PC-3 (cell line): Measurements from ENCODE around the gene P2RX1. TPM values are rescaled to one million over a fixed set of nuclear protein-coding genes. Genes with fewer than 3 reads are reported as not detected.

Experiments used
- ATAC-seq: fragments of 200-7000 bp; cut with Tn5 transposase; 2 replicates; pipeline ENCODE4 v1.9.1; 2020; ENCODE audit warnings: mild to moderate bottlenecking, moderate library complexity
- BruUV-seq: library from RNA; stranded (reverse); fragments of 400-500 nt; replicated peaks from 2 replicates; lab custom pipeline; 2021; lab: Mats Ljungman, UMichigan
- CTCF ChIA-PET: fragments of 300-600 bp; sonication (Branson Sonifier 250); formaldehyde crosslinking; loops from one replicate; lab custom pipeline; 2022; ENCODE audit warnings: antibody characterized with exemption; lab: Charles Lee
- POLR2A ChIA-PET: fragments of 300-600 bp; sonication (Branson Sonifier 250); formaldehyde crosslinking; loops from one replicate; lab custom pipeline; 2022; ENCODE audit warnings: antibody characterized with exemption; ENCODE audit not compliant: unreplicated experiment; lab: Charles Lee
- DNase-seq: peaks from one replicate; pipeline ENCODE4 v3.0.0-alpha.2; 2015
- H2AFZ ChIP-seq: fragments of 300-600 bp; sonication (generic); 2 replicates; pipeline ENCODE4 v1.6.0; 2016; ENCODE audit warnings: antibody characterized with exemption, low read length
- H3F3A ChIP-seq: fragments of 300-600 bp; sonication (generic); one replicate; pipeline ENCODE4 v1.6.0; 2017; ENCODE audit warnings: antibody characterized with exemption, low read length, control low read depth, mild to moderate bottlenecking; ENCODE audit not compliant: unreplicated experiment
- H3K27ac ChIP-seq: fragments of 300-600 bp; sonication (generic); 2 replicates; pipeline ENCODE4 v1.5.1; 2016; ENCODE audit warnings: mild to moderate bottlenecking, low read length
- H3K27me3 ChIP-seq: fragments of 300-600 bp; sonication (generic); 2 replicates; pipeline ENCODE4 v1.6.1; 2016; ENCODE audit warnings: low read length, mixed read lengths
- H3K36me3 ChIP-seq: fragments of 300-600 bp; sonication (generic); 2 replicates; pipeline ENCODE4 v1.6.1; 2016; ENCODE audit warnings: low read depth, mixed run types, low read length, mixed read lengths
- H3K4me1 ChIP-seq: fragments of 300-600 bp; sonication (generic); 2 replicates; pipeline ENCODE4 v1.5.1; 2016; ENCODE audit warnings: low read length; ENCODE audit not compliant: insufficient read depth
- H3K4me2 ChIP-seq: fragments of 300-600 bp; sonication (generic); 2 replicates; pipeline ENCODE4 v1.6.0; 2016; ENCODE audit warnings: low read length
- H3K4me3 ChIP-seq: fragments of 300-600 bp; sonication (generic); 2 replicates; pipeline ENCODE4 v1.5.1; 2016; ENCODE audit warnings: mild to moderate bottlenecking, low read length, mixed read lengths
- H3K79me2 ChIP-seq: fragments of 300-600 bp; sonication (generic); 2 replicates; pipeline ENCODE4 v1.6.1; 2017; ENCODE audit warnings: low read length, mixed read lengths
- H3K9ac ChIP-seq: fragments of 300-600 bp; sonication (generic); 2 replicates; pipeline ENCODE4 v1.6.0; 2016; ENCODE audit warnings: mild to moderate bottlenecking, low read length
- H3K9me2 ChIP-seq: fragments of 300-600 bp; sonication (generic); replicated peaks from 2 replicates; pipeline ENCODE4 v1.6.1; 2016; ENCODE audit warnings: mixed run types, low read length, mixed read lengths
- H3K9me3 ChIP-seq: fragments of 300-600 bp; sonication (generic); 2 replicates; pipeline ENCODE4 v1.6.1; 2016; ENCODE audit warnings: low read length, mixed read lengths
- H4K20me1 ChIP-seq: fragments of 300-600 bp; sonication (generic); 2 replicates; pipeline ENCODE4 v1.6.1; 2016; ENCODE audit warnings: low read length, mixed read lengths
- CTCF ChIP-seq: fragments of 300-600 bp; sonication (generic); conservative IDR thresholded peaks from 2 replicates; pipeline ENCODE4 v1.5.1; 2017; ENCODE audit warnings: antibody characterized with exemption, low read depth, mild to moderate bottlenecking, low read length
- EZH2 ChIP-seq: fragments of 300-600 bp; sonication (generic); IDR thresholded peaks from one replicate; pipeline ENCODE4 v1.6.1; 2017; ENCODE audit warnings: antibody characterized with exemption, mild to moderate bottlenecking, low read length; ENCODE audit not compliant: unreplicated experiment
- EZH2phosphoT487 ChIP-seq: fragments of 300-600 bp; sonication (generic); IDR thresholded peaks from 2 replicates; pipeline ENCODE4 v1.6.1; 2018; ENCODE audit warnings: mild to moderate bottlenecking, antibody characterized with exemption, low read length, borderline replicate concordance
- intact Hi-C: fragments of 100-400 bp; cut with micrococcal nuclease; formaldehyde crosslinking; loops from 2 replicates; pipeline ENCODE4 v1.9.0; 2023
- total RNA-seq: library from RNA; depleted of rRNA; stranded (reverse); fragments of >200 nt; gene quantifications from 2 replicates; pipeline ENCODE4 v1.2.3, GENCODE V29; 2014

P2RX1 gene
- total RNA-seq, 1 experiment from 2014 or later = not detected

- no peak for TF ChIP-seq EZH2phosphoT487
- no peak for TF ChIP-seq CTCF
- no peak for TF ChIP-seq EZH2
- POLR2A ChIA-PET = no interaction called here
- no peaks in the 10 kb centered on the region for H3K27me3 ChIP-seq
- H3K9ac ChIP-seq = no peak overlapping the region
- no peaks in the 10 kb centered on the region for H3K9me2 ChIP-seq
- no peaks in the 10 kb centered on the region for H4K20me1 ChIP-seq
- no TSS peak for BruUV-seq
- H3K36me3 ChIP-seq = no peaks in the 10 kb centered on the region
- ATAC-seq (no peak), DNase-seq (no peak)
- H3K4me3 ChIP-seq = no peak overlapping the region
- intact Hi-C loops = no loop called here
- no peak overlapping the region for H3K27ac ChIP-seq
- H3K79me2 ChIP-seq = no peaks in the 10 kb centered on the region
- no peaks in the 10 kb centered on the region for H3K9me3 ChIP-seq
- H3K4me1 ChIP-seq = peaks cover 21% of the 10 kb centered on the region
- CTCF ChIA-PET = no interaction called here
- H3F3A ChIP-seq = no peaks in the 10 kb centered on the region
- no peak overlapping the region for H2AFZ ChIP-seq
- H3K4me2 ChIP-seq = no peak overlapping the region
Measured at GRCh38 chr17:3960764-3961163, 44.5 kb upstream of the P2RX1 start.

- no TSS peak for BruUV-seq
- H3K79me2 ChIP-seq = no peaks in the 10 kb centered on the region
- TF ChIP-seq EZH2 (no peak), EZH2phosphoT487 (no peak), CTCF (no peak)
- ATAC-seq (no peak), DNase-seq (no peak)
- H3K4me3 ChIP-seq = peak overlapping the region; percentile 14; the same call in 1 of the 2 replicates
- intact Hi-C loops = no loop called here
- H2AFZ ChIP-seq = 0 out of 2 replicates have a peak overlapping the region, but pooled peaks have one; percentile 40
- ChIA-PET POLR2A (no interaction called here), CTCF (no interaction called here)
- H3K9me2 ChIP-seq = no peaks in the 10 kb centered on the region
- no peaks in the 10 kb centered on the region for H3K36me3 ChIP-seq
- peak overlapping the region; percentile 72 for H3K4me2 ChIP-seq
- H3K4me1 ChIP-seq = peaks cover 21% of the 10 kb centered on the region
- H3F3A ChIP-seq = no peaks in the 10 kb centered on the region
- H3K9ac ChIP-seq = no peak overlapping the region
- no peaks in the 10 kb centered on the region for H3K27me3 ChIP-seq
- H3K9me3 ChIP-seq = no peaks in the 10 kb centered on the region
- no peaks in the 10 kb centered on the region for H4K20me1 ChIP-seq
- H3K27ac ChIP-seq = peak overlapping the region; percentile 68
Measured at GRCh38 chr17:3959921-3960601, 43.8 kb upstream of the P2RX1 start.

- CTCF ChIA-PET = no interaction called here
- peak overlapping the region; percentile 72 for H3K4me2 ChIP-seq
Measured at GRCh38 chr17:3959295-3959899, 43.1 kb upstream of the P2RX1 start.

More at GRCh38 chr17:3959295-3959899, 43.1 kb upstream of the P2RX1 start:
- no peak for TF ChIP-seq CTCF
- no peak for TF ChIP-seq EZH2phosphoT487
- no peak for TF ChIP-seq EZH2
- H3K27ac ChIP-seq = peak overlapping the region; percentile 68
- no peaks in the 10 kb centered on the region for H3K79me2 ChIP-seq
- no peaks in the 10 kb centered on the region for H3F3A ChIP-seq
- no TSS peak for BruUV-seq
- H3K27me3 ChIP-seq = no peaks in the 10 kb centered on the region
- H3K4me1 ChIP-seq = peaks cover 21% of the 10 kb centered on the region
- no peaks in the 10 kb centered on the region for H3K36me3 ChIP-seq
- H4K20me1 ChIP-seq = no peaks in the 10 kb centered on the region
- H3K9me2 ChIP-seq = no peaks in the 10 kb centered on the region
- peak; percentile 93 for ATAC-seq
- H3K4me3 ChIP-seq = peak overlapping the region; percentile 14; the same call in 1 of the 2 replicates
- intact Hi-C loops = no loop called here
- no peaks in the 10 kb centered on the region for H3K9me3 ChIP-seq
- POLR2A ChIA-PET = no interaction called here
- peak; percentile 82 for DNase-seq
- H2AFZ ChIP-seq = 0 out of 2 replicates have a peak overlapping the region, but pooled peaks have one; percentile 40
- no peak overlapping the region for H3K9ac ChIP-seq
